ENCODE measurements around the gene NAGA.

NAGA gene

DNA sequence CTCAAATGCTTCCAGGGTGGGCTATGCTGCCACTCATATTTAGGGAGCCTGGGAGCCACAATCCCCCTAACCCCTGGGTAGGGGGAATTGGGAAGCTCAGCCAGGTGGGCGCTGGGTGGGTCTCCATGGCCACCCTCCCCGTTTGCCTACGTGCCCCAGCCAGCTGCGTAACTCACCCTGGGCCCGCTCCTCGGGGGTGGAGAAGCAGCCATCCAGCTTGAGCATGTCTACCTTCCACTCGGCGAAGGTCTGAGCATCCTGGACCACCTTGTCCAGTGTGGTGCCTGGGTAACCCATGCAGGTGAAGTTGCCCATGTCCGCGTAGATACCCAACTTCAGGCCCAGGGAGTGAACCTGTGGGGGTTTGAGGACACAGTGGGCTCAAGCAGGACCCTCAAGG lies 3.7 kb downstream of the NAGA start:
- TF ChIP-seq CTCF (IDR thresholded peaks at IDR 0.05; ENCODE audit: insufficient read depth, missing control alignments): no peak
- no peak for DNase-seq (ENCODE audit: insufficient read length, low spot score)
- FAIRE-seq: no peak

- no peak for DNase-seq (ENCODE audit: insufficient read length, low spot score)
- TF ChIP-seq CTCF (IDR thresholded peaks at IDR 0.05; ENCODE audit: insufficient read depth, missing control alignments): no peak
- FAIRE-seq: no peak
Observed at GRCh38 chr22:42066126-42066761, 4.4 kb downstream of the NAGA start.

DNA sequence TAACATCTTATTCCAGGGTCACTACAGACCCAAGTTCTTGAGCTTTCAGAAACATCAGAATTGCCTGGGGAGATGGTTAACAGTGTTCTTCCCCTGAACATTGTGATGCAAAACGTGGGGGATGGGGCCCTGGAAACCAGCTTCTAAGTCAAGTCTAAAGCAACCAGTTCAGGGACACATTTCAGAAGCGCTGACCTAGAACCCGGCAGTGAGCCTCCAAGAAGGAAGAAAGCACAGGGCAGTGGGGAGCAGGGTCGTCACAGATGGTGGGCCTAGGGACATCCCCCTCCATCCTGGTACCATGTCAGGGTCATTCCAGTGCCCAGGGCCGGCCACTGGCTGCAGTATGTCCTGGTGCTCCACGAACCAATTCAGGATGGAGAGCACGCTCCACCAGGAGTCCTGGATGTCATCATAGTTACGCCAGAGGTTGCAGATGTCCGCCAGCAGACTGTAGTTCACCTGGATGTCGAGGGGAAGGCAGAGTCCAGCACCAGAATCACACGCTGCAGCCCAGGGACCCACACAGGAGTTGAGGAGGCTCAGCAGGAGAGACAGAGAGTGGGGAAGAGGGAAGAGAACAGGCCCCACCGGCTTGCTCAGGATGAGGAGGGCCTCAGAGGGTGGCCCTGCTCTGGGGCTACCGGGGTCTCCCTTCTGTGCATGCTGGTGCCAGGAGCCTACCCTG lies 5.0 kb downstream of the NAGA start:
- no peak for TF ChIP-seq CTCF (IDR thresholded peaks at IDR 0.05; ENCODE audit: insufficient read depth, missing control alignments)
- no peak for FAIRE-seq
- no peak for DNase-seq (ENCODE audit: insufficient read length, low spot score)

GRCh38 chr22:42064629-42065028 lies 6.0 kb downstream of the NAGA start:
- TF ChIP-seq CTCF (IDR thresholded peaks at IDR 0.05; ENCODE audit: insufficient read depth, missing control alignments): no peak
- FAIRE-seq (no peak), DNase-seq (ENCODE audit: insufficient read length, low spot score) (no peak)

DNA sequence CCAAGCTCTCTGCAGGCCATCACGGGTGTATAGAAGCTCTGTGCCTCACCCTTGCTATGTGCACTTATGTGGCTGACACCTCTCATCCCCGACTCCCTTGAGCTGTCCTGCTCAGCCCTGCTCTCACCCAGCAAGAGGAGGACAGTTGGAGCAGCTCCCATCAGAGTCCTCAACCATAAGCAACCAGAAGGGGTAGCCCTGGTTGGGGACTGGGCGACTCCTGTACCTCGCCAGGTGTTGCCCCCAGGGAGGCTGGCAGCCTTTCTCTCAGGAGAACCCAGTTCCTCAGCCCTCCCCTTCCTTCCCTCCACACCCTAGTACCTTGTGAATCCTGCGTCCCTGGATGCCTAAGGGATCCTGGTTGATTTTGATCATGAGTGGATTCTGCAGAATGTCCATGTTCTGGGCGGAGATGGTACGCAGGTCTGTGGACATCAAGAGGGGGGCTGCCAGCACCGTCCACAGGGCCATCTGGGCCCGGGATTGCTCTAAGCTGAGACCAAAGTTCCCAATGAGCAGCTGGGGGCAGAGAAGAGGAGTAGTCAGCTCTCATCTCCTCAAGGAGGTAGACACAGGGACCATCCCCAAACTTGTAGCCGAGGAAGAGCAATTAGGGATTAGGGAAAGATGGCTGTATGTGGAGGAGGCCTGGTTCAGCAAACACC lies 8.0 kb downstream of the NAGA start:
- DNase-seq (ENCODE audit: insufficient read length, low spot score) (no peak), FAIRE-seq (no peak)
- no peak for TF ChIP-seq CTCF (IDR thresholded peaks at IDR 0.05; ENCODE audit: insufficient read depth, missing control alignments)

GRCh38 chr22:42061041-42061440 lies 9.6 kb downstream of the NAGA start:
- TF ChIP-seq CTCF (IDR thresholded peaks at IDR 0.05; ENCODE audit: insufficient read depth, missing control alignments): no peak
- FAIRE-seq (no peak), DNase-seq (ENCODE audit: insufficient read length, low spot score) (no peak)

GRCh38 chr22:42060489-42060888 lies 10.1 kb downstream of the NAGA start:
- FAIRE-seq (no peak), DNase-seq (ENCODE audit: insufficient read length, low spot score) (no peak)
- TF ChIP-seq CTCF (IDR thresholded peaks at IDR 0.05; ENCODE audit: insufficient read depth, missing control alignments): no peak

Data from D721Med (cell line).